GM12878 (cell line): ENCODE data around the gene MYH10.

Experiments
- BRCA1 ChIP-seq: IDR thresholded peaks from 2 replicates; pipeline ENCODE4 v1.6.1; 2011; ENCODE audit warnings: low read depth, low read length, improper control_type of control experiment
- CTCF ChIP-seq, 3 experiments: IDR thresholded peaks in 2 of 3; conservative IDR thresholded peaks in 1 of 3; 2 replicates each; pipeline ENCODE4 v1.5.1; 2011; ENCODE audit warnings: low read depth in 3 of 3, low read length in 3 of 3, mild to moderate bottlenecking in 3 of 3, control low read depth in 2 of 3, moderate library complexity in 2 of 3, inconsistent platforms in 1 of 3, mixed read lengths in 1 of 3; ENCODE audit not compliant: control insufficient read depth in 2 of 3, insufficient read depth in 1 of 3; ENCODE audit errors: extremely low read depth in 1 of 3
- JUND ChIP-seq: IDR thresholded peaks from 2 replicates; pipeline ENCODE4 v1.6.1; 2012; ENCODE audit warnings: low read depth, mild to moderate bottlenecking, low read length, improper control_type of control experiment, moderate library complexity
- MTA2 ChIP-seq: fragments of 450-650 bp; IDR thresholded peaks from 2 replicates; pipeline ENCODE4 v1.6.1; 2016; ENCODE audit warnings: low read depth, mild to moderate bottlenecking, moderate library complexity
- POLR2A ChIP-seq: IDR thresholded peaks from 2 replicates; pipeline ENCODE4 v1.6.1; 2011; ENCODE audit warnings: low read depth, mild to moderate bottlenecking, low read length

GRCh38 chr17:8574687-8575086 is 55.8 kb downstream of the MYH10 start:
- TF ChIP-seq BRCA1 (no peak), CTCF (IDR thresholded peaks at IDR 0.05 in 2 of 3, conservative IDR thresholded peaks at IDR 0.05 in 1 of 3; ENCODE audit: control insufficient read depth in 2 of 3, extremely low read depth in 1 of 3, insufficient read depth in 1 of 3, low read depth in 3 of 3, low read length in 3 of 3) (no peak), JUND (no peak), MTA2 (no peak), POLR2A (no peak)
